Glutamatergic neuron (in vitro differentiated cells): Measurements from ENCODE around the gene AGFG2. TPM values are rescaled to one million over a fixed set of nuclear protein-coding genes. Genes with fewer than 3 reads are reported as not detected.
A peak's percentile ranks its signal among the peaks of the same experiment; 100 is the strongest.
"Not testable (repeated sequence)": the region's sequence is repeated elsewhere in the genome, so short reads cannot be mapped to it uniquely, and the experiment has no call there.

ENCODE experiments used
- DNase-seq: peaks from one replicate; pipeline ENCODE4 v3.0.0; 2022
- H3K27ac Mint-ChIP-seq: one replicate; pipeline ENCODE4 v1.8.0; 2020; ENCODE audit warnings: mild to moderate bottlenecking, mixed read lengths, inconsistent platforms; ENCODE audit not compliant: unreplicated experiment
- H3K27me3 Mint-ChIP-seq: one replicate; pipeline ENCODE4 v1.8.0; 2020; ENCODE audit warnings: mild to moderate bottlenecking, moderate library complexity, mixed read lengths, inconsistent platforms; ENCODE audit not compliant: unreplicated experiment
- H3K36me3 Mint-ChIP-seq: one replicate; pipeline ENCODE4 v1.8.0; 2020; ENCODE audit warnings: mild to moderate bottlenecking, mixed read lengths, inconsistent platforms; ENCODE audit not compliant: unreplicated experiment
- H3K4me1 Mint-ChIP-seq: one replicate; pipeline ENCODE4 v1.8.0; 2020; ENCODE audit warnings: mild to moderate bottlenecking, low read depth, mixed read lengths, inconsistent platforms; ENCODE audit not compliant: unreplicated experiment
- H3K4me3 Mint-ChIP-seq: one replicate; pipeline ENCODE4 v1.8.0; 2020; ENCODE audit warnings: mild to moderate bottlenecking, mixed read lengths, inconsistent platforms; ENCODE audit not compliant: unreplicated experiment
- H3K9me3 Mint-ChIP-seq: one replicate; pipeline ENCODE4 v1.8.0; 2020; ENCODE audit warnings: mild to moderate bottlenecking, moderate library complexity, mixed read lengths, inconsistent platforms; ENCODE audit not compliant: unreplicated experiment
- total RNA-seq: library from RNA; stranded (reverse); fragmentation: NEBNext Ultra II Directional; extraction: Animal tissue kit (Norgen Biotek cat#: 25700); gene quantifications from one replicate; pipeline ENCODE4 v1.2.1, GENCODE V29; 2021; ENCODE audit not compliant: unreplicated experiment
- TF ChIP-seq, protein P1 (sequence below): fragments of 200-600 bp; sonication (generic); IDR thresholded peaks from one replicate; pipeline ENCODE4 v1.5.0; 2021; ENCODE audit not compliant: partially characterized antibody, unreplicated experiment

The AGFG2 gene
- total RNA-seq, 1 donor from 2014 or later, result 5.7 TPM

GRCh38 chr7:100563100-100563564 is 24.1 kb downstream of the AGFG2 start:
- H3K4me3 Mint-ChIP-seq, result no peak overlapping the region
- peaks cover 4% of the 10 kb centered on the region for H3K27me3 Mint-ChIP-seq
- TF ChIP-seq, protein P1, sequence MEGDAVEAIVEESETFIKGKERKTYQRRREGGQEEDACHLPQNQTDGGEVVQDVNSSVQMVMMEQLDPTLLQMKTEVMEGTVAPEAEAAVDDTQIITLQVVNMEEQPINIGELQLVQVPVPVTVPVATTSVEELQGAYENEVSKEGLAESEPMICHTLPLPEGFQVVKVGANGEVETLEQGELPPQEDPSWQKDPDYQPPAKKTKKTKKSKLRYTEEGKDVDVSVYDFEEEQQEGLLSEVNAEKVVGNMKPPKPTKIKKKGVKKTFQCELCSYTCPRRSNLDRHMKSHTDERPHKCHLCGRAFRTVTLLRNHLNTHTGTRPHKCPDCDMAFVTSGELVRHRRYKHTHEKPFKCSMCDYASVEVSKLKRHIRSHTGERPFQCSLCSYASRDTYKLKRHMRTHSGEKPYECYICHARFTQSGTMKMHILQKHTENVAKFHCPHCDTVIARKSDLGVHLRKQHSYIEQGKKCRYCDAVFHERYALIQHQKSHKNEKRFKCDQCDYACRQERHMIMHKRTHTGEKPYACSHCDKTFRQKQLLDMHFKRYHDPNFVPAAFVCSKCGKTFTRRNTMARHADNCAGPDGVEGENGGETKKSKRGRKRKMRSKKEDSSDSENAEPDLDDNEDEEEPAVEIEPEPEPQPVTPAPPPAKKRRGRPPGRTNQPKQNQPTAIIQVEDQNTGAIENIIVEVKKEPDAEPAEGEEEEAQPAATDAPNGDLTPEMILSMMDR, result no peak
- H3K27ac Mint-ChIP-seq, result no peak overlapping the region
- H3K36me3 Mint-ChIP-seq, result no peaks in the 10 kb centered on the region
- peaks cover 2% of the 10 kb centered on the region for H3K4me1 Mint-ChIP-seq
- DNase-seq, result no peak
- no peaks in the 10 kb centered on the region for H3K9me3 Mint-ChIP-seq

- peaks cover 6% of the 10 kb centered on the region for H3K27me3 Mint-ChIP-seq
- DNase-seq, result peak; percentile 95
- H3K4me1 Mint-ChIP-seq, result peaks cover 2% of the 10 kb centered on the region
- TF ChIP-seq, protein P1, result peak; percentile 98
- no peak overlapping the region for H3K27ac Mint-ChIP-seq
- H3K36me3 Mint-ChIP-seq, result no peaks in the 10 kb centered on the region
- H3K4me3 Mint-ChIP-seq, result no peak overlapping the region
- H3K9me3 Mint-ChIP-seq, result peaks cover 2% of the 10 kb centered on the region
These were observed 24.9 kb downstream of the AGFG2 start for GRCh38 chr7:100563809-100564400.

GRCh38 chr7:100564405-100564804 is 25.4 kb downstream of the AGFG2 start:
- DNase-seq, H3K4me3 Mint-ChIP-seq, H3K27me3 Mint-ChIP-seq, H3K4me1 Mint-ChIP-seq, H3K27ac Mint-ChIP-seq, H3K36me3 Mint-ChIP-seq, H3K9me3 Mint-ChIP-seq: not testable (repeated sequence)

- H3K27me3 Mint-ChIP-seq, result peaks cover 12% of the 10 kb centered on the region
- peaks cover 2% of the 10 kb centered on the region for H3K9me3 Mint-ChIP-seq
- H3K36me3 Mint-ChIP-seq, result no peaks in the 10 kb centered on the region
These were observed 26.1 kb downstream of the AGFG2 start for GRCh38 chr7:100565133-100565571.

GRCh38 chr7:100566018-100566531 is 27.1 kb downstream of the AGFG2 start:
- Mint-ChIP-seq H3K9me3 (peaks cover 2% of the 10 kb centered on the region), H3K4me1 (peaks cover 2% of the 10 kb centered on the region), H3K36me3 (no peaks in the 10 kb centered on the region), H3K27me3 (peaks cover 12% of the 10 kb centered on the region), H3K27ac (no peak overlapping the region), H3K4me3 (no peak overlapping the region)
- DNase-seq, result no peak
- TF ChIP-seq, protein P1, result no peak

More at GRCh38 chr7:100565133-100565571, 26.1 kb downstream of the AGFG2 start:
- Mint-ChIP-seq H3K27ac (no peak overlapping the region), H3K4me1 (peaks cover 2% of the 10 kb centered on the region), H3K4me3 (no peak overlapping the region)
- DNase-seq, result no peak
- TF ChIP-seq, protein P1, result no peak
